NCI-H2107 treated with DMSO at 0.1 percent for 48 hours (cell line): ENCODE measurements around the gene CASP14.
"Not testable (repeated sequence)": the region's sequence is repeated elsewhere in the genome, so short reads cannot be mapped to it uniquely, and the experiment has no call there.

Source experiments
- DNase-seq: peaks from one replicate; lab custom pipeline; 2025; ENCODE audit not compliant: unreplicated experiment; lab: John Stamatoyannopoulos, UW

The CASP14 gene, protein sequence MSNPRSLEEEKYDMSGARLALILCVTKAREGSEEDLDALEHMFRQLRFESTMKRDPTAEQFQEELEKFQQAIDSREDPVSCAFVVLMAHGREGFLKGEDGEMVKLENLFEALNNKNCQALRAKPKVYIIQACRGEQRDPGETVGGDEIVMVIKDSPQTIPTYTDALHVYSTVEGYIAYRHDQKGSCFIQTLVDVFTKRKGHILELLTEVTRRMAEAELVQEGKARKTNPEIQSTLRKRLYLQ

DNA sequence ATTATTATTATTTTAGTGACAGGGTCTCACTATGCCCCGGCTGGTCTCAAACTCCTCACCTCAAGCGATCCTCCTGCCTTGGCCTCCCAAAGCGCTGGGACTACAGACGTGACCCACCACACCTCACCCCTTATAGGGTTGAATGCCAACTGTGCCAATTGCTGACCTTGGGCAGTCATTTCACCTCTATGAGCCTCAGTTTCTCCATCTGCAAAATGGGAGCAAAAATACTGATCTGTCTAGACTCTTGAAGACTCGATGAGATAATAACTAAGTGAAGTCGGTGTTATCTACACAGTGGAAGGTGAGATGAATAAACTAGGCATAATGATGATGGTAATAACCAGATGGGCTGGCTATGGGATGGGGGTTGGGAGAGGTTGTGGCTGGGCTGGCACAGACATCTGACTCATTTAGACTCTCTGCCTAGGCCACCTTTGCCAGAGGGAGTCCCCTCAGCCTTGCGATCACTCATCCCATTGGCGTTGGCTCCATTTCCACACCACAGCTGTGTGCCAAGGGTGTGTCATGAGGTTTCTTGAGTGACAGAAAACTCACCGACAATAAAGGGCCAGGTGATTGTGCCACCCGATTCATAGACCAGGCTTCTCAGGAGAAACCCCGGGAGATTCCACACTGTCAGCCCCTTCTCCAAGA, at the start of gene CASP14:
Gene CASP14, plus strand, starts transcription at position 596 of the 657 bp plus-strand sequence. CDS start 2,772 bp downstream, outside the sequence.
- DNase-seq = no peak

DNA sequence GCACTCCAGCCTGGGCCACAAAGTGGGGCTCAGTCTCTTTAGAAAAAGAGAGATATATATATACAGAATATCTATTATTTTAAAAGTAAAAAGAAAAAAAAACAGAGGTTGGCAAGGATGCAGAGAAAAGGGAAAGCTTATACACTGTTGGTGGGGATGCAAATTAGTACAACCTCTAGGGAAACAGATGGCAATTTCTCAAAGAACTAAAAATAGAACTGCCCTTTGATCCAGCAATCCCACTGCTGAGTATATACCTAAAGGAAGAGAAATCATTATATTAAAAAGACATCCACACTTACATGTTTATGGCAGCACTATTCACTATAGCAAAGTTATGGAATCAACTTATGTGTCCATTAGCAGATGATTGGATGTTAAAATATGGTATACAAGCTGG, 41.0 kb upstream of the CASP14 start:
- DNase-seq = no peak

DNA sequence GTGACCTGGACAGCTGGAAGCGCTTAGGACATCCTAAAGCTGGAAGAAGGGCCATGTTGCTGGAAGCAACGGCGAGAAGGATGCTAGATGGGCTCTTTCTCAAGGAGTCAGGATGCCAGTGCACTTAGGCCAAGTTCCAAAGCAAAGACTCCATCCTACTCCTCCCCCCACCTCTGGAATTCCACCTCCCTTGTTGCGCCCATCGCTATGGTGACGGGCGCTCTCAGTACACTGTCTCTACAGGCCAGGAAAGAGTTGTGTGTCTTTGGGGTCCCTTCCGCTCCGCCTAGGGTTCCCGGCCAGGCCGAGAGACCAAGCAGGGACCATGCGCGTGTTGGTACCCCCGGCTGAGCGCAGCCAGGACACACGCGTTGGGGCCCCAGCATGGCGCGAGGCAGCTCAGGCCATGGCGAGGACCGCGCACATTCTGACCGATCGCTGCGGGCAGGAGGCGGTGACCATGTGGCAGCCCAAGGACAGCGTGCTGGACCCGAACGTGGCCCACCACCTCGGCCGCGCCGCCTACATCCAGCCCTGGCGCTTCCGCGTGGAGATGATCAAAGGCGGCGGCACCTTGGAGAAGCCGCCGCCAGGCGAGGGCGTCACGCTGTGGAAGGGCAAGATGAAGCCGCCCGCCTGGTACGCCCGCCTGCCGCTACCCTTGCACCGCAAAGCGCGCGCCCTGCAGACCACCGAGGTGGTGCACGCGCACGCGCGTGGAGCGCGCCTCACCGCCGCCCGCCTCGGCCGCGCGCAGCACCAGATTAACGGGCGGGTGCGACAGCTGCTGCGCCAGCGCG, 38.6 kb upstream of the CASP14 start:
- no peak for DNase-seq

DNA sequence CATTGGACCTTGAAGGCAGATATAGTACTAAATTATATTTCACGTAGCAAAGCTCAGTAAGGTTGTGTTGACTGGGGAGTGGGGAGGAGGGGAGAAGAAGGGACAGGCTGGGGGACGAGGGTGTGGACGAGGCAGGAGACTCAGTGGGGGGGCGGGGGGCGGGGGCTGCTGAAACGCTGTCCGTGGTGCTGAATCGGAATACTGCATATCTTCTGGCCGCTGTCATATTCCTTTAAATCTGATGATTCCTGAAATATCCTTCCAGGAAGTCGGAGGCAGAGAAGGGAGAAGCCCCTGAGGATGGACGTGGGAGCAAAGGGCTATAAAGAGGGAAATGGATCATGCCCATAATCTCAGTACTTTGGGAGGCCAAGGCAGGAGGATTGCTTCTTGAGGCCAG, 34.7 kb upstream of the CASP14 start:
- DNase-seq = no peak

DNA sequence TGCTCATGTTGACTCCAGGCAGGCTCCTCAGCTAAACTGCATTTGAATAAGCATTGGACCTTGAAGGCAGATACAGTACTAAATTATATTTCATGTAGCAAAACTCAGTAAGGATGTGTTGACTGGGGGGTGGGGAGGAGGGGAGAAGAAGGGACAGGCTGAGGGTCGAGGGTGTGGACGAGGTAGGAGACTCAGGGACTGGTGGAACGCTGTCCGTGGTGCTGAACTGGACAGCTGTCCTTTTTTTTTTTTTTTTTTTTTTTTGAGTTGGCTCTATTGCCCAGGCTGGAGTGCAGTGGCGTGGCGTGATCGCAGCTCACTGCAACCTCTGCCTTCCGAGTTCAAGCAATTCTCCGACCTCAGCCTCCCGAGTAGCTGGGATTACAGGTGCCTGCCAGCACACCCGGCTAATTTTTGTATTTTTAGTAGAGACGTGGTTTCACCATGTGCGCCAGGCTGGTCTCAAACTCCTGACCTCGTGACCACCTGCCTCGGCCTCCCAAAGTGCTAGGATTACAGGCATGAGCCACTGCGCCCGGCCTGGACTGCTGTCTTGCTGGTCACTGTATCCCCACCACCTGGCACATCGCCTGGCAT, 33.2 kb upstream of the CASP14 start:
- DNase-seq = no peak

DNA sequence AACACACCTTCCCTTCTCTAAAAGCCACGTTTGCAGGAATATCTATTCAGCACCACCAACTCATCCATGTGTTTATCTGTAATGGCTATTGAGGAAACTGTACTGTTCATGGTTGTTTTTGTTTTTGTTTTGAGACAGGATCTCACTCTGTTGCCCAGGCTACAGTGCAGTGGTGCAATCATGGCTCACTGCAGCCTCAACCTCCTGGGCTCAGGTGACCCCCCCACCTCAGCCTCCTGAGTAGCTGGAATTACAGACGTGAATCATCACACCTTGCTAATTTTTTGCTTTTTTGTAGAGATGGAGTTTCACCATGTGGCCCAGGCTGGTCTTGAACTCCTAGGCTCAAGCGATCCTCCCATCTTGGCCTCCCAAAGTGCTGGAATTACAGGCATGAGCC, 30.4 kb upstream of the CASP14 start:
- DNase-seq = not testable (repeated sequence)

DNA sequence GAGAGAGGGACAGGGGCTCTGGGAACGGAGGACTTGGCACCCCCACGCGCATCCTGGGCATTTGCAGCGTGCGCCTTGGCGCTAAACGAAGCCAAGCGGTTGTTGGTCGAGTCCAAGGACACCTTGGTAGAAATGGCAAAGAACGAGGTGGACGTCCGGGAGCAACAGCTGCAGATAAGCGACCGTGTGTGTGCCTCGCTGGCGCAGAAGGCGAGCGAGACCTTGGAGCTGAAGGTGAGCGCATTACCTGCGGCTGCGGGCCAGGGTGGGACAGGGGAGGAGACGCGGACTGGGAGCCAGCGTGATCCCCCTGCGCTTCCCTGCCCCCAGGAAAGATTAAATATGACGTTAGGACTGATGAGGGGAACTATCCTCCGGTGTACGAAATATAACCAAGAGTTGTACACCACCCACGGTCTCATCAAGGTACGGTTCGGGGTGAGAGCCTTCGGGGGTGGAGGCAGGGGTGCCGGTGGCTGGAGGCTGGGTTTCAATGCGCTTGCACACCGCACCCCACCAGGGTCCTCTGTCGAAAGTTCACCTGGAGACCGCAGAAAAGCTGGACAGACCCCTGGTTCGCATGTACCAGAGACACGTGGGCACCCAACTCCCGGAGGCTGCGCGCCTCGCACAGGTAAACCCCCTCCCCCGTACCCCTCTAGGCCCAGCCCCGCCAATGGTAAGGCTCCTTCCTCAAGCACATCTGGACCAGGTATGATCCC, 27.8 kb upstream of the CASP14 start:
- DNase-seq = no peak

DNA sequence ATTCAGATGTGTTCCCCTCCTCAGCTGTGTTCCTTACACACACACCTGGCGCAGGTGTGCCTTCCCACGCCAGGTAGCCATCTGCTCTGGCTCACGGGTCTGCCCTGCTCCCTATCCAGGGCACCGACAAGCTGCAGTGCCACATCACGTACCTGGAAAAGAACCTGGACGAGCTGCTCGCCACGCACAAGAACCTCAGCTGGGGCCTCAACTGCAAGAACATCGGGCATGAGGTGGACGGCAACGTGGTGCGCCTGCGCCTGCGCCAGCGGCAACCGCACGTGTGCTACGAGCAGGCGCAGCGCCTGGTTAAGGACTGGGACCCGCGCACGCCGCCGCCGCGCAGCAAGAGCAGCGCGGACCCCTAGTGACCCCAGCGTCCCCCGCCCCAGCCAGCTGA, 26.5 kb upstream of the CASP14 start:
- no peak for DNase-seq

DNA sequence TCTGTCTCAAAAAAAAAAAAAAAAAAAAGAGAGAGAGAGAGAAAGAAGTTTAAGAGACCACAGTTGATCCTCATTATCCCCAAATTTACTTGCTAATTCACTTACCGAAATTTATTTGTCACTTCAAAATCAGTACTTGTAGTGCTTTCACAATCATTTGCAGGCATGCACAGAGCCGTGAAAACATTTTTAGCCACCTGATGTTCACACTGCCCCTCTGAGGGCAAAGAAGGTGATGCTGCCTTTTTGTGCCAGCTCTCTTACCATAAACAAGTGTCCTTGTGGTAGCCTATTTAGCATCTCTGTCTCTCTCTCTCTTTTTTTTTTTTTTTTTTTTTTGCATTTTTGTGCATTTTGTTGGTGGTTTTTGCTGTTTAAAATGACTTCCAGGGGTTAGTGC, 24.1 kb upstream of the CASP14 start:
- DNase-seq = no peak

DNA sequence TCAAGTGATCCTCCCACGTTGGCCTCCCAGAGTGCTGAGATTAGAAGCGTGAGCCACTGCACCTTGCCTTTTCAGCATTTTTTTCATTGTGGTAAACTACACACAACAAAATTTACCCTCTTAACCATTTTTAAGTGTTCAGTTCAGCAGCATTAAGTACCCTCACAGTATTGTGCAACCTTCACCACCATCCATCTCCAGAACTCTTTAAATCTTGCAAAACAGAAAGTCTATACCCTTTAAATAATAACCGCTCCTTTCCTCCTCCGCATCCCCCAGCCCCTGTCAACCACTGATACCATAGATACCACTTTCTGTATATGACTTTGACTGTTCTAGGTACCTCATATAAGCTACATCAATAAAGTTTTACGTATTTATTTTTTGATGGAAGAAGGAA, 20.8 kb upstream of the CASP14 start:
- no peak for DNase-seq

DNA sequence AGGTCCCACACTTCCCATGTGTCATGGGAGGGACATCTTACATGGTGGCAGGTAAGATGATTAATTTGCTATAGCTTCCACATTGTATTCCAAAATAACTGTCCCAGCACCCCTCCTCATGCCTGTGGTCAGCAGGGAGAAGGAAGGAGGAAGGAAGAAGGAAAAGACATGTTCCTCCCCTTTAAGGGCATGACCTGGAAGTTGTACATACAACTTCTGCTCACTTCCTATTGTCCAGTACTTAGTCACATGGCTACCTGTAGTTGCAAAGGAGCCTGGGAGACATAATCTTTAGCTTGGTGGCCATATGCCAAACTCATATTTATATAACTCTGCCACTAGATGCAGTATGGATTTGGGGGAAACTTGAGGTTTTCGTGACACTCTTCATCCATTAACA, 17.6 kb upstream of the CASP14 start:
- DNase-seq = no peak

DNA sequence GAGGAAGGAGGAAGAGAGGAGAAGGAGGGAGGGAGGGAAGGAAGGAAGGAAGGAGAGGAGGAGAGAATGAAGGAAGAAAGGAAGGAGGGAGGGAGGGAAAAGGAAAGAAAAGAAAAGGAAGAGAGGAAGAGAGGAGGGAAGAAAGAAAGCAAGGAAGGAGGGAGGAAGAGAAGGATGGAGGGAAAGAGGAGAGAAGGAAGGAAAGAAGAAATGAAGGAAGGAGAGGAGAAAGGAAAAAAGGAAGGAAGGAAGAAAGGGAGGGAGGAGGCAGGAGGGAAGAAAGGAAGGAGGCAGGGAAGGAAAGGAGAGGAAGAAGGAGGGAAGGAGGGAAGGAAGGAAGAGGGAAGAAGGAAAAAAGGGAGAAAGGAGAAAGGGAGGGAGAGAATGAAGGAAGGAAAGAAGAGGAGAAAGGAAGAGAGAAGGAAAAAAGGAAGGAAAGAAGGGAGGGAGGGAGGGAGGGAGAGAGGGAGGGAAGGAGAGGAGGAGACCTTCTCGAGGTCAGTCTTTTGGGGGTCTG, 13.4 kb upstream of the CASP14 start:
- DNase-seq = no peak

DNA sequence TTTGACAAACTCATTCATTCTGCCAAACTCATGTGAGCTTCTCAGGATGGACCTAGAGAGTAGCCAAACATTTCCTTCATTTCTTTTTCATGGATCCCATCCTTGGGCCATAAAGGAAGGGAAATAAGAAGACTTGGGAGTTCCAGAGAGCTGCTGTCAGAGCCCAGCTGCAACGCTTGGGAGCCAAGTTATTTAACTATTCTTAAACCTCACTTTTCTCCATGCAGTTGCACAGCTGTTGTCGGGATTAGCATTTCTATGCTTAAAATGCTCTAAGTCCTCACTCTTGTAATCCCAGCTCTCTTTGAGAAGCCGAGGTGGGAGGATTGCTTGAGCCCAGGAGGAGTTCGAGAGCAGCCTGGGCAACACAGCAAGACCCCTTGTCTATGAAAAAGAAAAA, 11.7 kb upstream of the CASP14 start:
- no peak for DNase-seq

DNA sequence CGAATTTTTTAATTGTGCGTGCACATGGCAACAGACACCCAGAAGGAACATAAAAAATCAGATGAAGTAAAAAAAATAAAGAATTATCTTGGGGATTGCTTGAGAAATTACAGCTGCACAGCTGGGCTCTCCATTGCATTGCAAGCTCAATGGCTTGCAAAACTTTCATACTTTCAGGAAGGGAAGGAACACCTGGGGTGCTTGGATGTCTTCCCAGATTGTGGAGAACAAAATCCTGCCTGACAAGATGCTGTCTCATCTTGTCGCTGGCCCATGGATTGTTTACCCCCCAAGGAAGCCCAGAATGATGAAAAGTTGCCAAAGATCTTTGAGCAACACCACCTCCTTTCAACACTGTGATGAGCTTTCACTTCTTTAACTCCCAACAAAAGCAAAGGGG, 11.0 kb upstream of the CASP14 start:
- no peak for DNase-seq

DNA sequence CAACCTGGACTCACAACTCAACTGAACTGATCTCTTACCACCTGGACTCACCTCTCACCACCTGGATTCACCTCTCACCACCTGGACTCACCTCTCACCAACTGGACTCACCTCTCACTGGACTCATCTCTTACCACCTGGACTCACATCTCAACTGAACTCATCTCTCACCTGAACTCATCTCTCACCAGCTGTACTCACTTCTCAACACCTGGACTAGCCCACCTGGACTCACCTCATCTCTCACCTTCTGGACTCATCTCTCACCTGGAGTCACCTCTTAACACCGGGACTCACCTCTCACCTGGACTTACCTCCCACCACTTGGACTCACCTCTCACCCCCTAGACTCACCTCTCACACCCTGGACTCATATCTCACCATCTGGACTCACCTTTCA, 7.3 kb upstream of the CASP14 start:
- DNase-seq = no peak

DNA sequence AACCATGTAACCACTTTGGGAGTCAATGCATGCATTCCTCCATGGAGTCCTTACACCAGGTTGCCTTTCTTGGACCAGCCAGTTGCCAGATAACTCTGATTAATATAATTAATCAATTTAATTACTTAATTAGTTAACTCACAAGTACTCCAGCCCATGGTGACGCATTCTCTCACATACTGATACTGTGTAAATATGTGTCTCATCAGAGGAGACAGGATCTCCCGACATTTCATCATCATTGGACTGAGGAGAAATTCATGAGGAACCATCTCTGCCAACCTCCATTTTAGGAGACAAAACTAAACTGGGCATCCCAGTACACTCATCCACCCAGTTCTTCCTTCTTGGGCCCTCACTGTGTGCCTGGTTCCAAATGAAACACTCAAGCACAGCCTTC, 6.5 kb upstream of the CASP14 start:
- DNase-seq = no peak

DNA sequence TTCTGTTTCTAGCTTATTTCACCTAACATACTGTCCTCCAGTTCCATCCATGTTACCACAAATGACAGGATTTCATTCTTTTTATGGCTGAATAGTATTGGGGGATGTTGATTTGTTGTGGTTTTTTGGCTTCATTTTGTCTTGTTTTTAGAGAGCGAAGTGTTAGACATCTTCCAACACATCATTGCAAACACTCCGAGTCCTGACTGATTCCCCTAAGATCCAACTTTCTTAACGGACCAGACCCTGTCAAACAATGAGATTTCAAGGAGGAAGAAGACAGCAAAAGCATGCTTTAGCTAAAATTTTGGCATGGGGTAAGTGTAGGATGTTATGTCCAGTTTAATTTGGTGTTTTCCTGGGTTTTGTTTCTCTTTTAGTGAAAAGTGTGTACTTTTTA, 3.8 kb upstream of the CASP14 start:
- no peak for DNase-seq

DNA sequence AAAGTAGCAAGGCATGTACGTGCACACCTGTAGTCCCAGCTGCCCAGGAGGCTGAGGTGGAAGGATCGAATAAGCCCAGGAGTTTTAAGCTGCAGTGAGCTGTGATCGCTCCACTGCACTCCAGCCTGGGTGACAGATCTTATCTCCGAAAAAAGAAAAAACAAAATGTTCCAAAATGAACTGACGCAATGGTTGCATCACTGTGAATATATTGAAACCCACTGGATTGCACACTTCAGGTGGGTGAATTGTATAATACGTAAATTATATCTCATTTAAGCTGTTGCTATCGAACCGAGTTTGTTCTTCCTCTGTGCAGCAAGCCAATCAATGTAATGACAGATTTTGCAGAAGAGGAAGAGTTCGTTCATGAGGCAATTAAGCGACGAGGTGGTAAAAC, 1.6 kb upstream of the CASP14 start:
- no peak for DNase-seq

DNA sequence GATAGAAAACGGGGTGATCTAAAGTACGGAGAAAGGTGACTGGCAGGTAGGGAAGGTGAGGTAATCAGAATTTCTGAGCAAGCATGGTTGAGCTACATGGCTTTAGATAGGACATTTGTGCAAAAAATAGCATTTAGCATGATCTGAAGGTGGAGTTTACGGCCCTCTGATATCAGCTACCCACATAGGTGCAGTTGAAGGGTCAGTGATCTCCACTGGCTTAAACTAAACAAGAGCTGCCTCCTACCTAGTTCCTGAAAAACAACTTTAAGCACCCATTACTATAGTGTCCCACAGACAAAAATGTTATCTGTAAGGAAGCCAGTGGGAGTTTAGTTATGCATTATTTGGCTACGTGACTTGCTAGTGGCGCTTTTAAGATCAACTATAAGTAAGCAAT, 1.2 kb upstream of the CASP14 start:
- DNase-seq = no peak

DNA sequence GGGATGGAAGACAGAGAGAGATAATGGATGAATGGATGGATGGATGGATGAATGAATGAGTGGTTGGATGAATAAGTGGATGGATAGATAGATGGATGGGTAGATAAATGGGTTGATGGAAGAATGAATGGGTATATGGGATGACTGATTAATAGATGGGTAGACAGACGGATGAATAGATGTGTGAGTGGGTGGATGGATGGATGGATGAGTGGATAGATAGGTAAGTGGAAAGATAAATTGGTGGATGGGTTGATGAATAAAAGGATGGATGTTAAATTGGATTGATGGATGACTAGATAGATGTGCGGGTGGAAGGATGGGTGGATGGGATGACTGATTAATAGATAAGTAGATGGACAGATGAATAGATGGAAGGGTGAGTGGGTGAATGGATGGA, 1.4 kb downstream of the CASP14 start:
- DNase-seq = no peak

DNA sequence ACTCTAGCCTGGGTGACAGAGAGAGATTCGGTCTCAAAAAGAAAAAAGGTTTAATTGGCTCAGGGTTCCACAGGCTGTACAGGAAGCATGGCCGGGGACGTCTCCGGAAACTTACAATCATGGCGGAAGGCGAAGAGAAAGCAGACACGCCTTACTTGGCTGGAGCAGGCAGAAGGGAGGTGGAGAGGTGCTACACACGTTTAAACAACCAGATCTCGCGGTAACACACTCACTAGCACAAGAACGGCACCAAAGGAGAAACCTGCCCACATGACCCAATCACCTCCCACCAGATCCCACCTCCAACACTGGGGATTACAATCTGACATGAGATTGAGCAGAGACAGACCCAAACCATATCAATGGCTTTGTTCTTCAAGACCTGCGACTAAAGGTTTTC, 12.8 kb downstream of the CASP14 start:
- DNase-seq = no peak
